ENCODE measurements around the gene CMTM5. TPM values are rescaled to one million over a fixed set of nuclear protein-coding genes. Genes with fewer than 3 reads are reported as not detected.

CMTM5 gene
- total RNA-seq, 2 donors from 2014 or later = 0.40 to 1.4 TPM

DNA sequence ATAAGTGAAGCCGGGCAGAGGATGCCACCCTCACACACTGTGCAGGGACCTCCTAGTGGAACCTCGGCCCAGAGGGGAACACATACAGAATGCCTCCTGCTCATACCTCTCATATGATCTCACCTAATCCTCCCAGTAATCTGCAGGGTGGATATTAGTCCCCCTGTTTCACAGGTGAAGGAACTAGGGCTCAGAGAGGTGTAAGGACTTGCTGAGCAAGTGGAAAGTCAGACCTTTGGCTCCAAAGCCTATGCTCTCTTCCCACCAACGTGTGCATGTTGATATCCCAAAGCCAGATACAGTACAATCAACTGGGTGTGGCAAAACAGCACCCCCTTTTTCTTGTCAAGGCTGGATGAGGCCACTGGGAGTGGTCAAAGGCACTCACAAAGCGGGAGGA, 27.1 kb downstream of the CMTM5 start:
- no peak for DNase-seq
- no peaks in the 10 kb centered on the region for H3K4me1 ChIP-seq (ENCODE audit: control insufficient read depth, insufficient read depth, low read length)
- Mint-ChIP-seq H3K4me3 (no peak overlapping the region), H3K36me3 (ENCODE audit: low read depth) (no peaks in the 10 kb centered on the region), H3K27ac (no peak overlapping the region), H3K4me1 (no peaks in the 10 kb centered on the region), H3K9me3 (no peaks in the 10 kb centered on the region), H3K27me3 (ENCODE audit: insufficient read depth) (peaks cover 52% of the 10 kb centered on the region)
- H3K9ac ChIP-seq (ENCODE audit: extremely low read depth, low read length, poor library complexity, severe bottlenecking) = no peak overlapping the region
- H3K4me3 ChIP-seq (ENCODE audit: low read length) = no peak overlapping the region
- 74 to 75% methylated on average over 1 to 4 of the region's 4 CpGs for WGBS, 2 experiments (ENCODE audit: insufficient coverage in 1 of 2, insufficient read length in 1 of 2)
- no peaks in the 10 kb centered on the region for H3K36me3 ChIP-seq (ENCODE audit: control insufficient read depth, insufficient read depth, low read length)
- peaks cover 8% of the 10 kb centered on the region for H3K27me3 ChIP-seq (ENCODE audit: control insufficient read depth, insufficient read depth, low read length, poor library complexity, severe bottlenecking)
- no peaks in the 10 kb centered on the region for H3K9me3 ChIP-seq (ENCODE audit: control insufficient read depth, low read length)
- no peak overlapping the region for H3K27ac ChIP-seq (ENCODE audit: low read depth, low read length)
- TF ChIP-seq, protein P1, sequence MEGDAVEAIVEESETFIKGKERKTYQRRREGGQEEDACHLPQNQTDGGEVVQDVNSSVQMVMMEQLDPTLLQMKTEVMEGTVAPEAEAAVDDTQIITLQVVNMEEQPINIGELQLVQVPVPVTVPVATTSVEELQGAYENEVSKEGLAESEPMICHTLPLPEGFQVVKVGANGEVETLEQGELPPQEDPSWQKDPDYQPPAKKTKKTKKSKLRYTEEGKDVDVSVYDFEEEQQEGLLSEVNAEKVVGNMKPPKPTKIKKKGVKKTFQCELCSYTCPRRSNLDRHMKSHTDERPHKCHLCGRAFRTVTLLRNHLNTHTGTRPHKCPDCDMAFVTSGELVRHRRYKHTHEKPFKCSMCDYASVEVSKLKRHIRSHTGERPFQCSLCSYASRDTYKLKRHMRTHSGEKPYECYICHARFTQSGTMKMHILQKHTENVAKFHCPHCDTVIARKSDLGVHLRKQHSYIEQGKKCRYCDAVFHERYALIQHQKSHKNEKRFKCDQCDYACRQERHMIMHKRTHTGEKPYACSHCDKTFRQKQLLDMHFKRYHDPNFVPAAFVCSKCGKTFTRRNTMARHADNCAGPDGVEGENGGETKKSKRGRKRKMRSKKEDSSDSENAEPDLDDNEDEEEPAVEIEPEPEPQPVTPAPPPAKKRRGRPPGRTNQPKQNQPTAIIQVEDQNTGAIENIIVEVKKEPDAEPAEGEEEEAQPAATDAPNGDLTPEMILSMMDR (conservative IDR thresholded peaks at IDR 0.05) = no peak

- Histone ChIP-seq H3K27me3 (ENCODE audit: control insufficient read depth, insufficient read depth, low read length, poor library complexity, severe bottlenecking) (peaks cover 8% of the 10 kb centered on the region), H3K36me3 (ENCODE audit: control insufficient read depth, insufficient read depth, low read length) (no peaks in the 10 kb centered on the region), H3K4me1 (ENCODE audit: control insufficient read depth, insufficient read depth, low read length) (no peaks in the 10 kb centered on the region), H3K9ac (ENCODE audit: extremely low read depth, low read length, poor library complexity, severe bottlenecking) (no peak overlapping the region), H3K4me3 (ENCODE audit: low read length) (no peak overlapping the region), H3K9me3 (ENCODE audit: control insufficient read depth, low read length) (no peaks in the 10 kb centered on the region), H3K27ac (ENCODE audit: low read depth, low read length) (no peak overlapping the region)
- DNase-seq = no peak
- Mint-ChIP-seq H3K4me3 (no peak overlapping the region), H3K36me3 (ENCODE audit: low read depth) (no peaks in the 10 kb centered on the region), H3K9me3 (no peaks in the 10 kb centered on the region), H3K27me3 (ENCODE audit: insufficient read depth) (peaks cover 52% of the 10 kb centered on the region), H3K4me1 (no peaks in the 10 kb centered on the region), H3K27ac (no peak overlapping the region)
- WGBS, 2 experiments (ENCODE audit: insufficient coverage in 1 of 2, insufficient read length in 1 of 2) = 92 to 93% methylated on average over 9 to 14 of the region's 14 CpGs
- TF ChIP-seq, protein P1 (conservative IDR thresholded peaks at IDR 0.05) = no peak
Measured at GRCh38 chr14:23404331-23404900, 27.6 kb downstream of the CMTM5 start.

GRCh38 chr14:23405096-23405495, 28.2 kb downstream of the CMTM5 start:
- no peaks in the 10 kb centered on the region for H3K9me3 ChIP-seq (ENCODE audit: control insufficient read depth, low read length)

More at GRCh38 chr14:23405096-23405495, 28.2 kb downstream of the CMTM5 start:
- TF ChIP-seq, protein P1 (conservative IDR thresholded peaks at IDR 0.05) = no peak
- no peak overlapping the region for H3K4me3 Mint-ChIP-seq
- H3K9me3 Mint-ChIP-seq = no peaks in the 10 kb centered on the region
- no peak overlapping the region for H3K27ac Mint-ChIP-seq
- H3K36me3 Mint-ChIP-seq (ENCODE audit: low read depth) = no peaks in the 10 kb centered on the region
- H3K4me1 ChIP-seq (ENCODE audit: control insufficient read depth, insufficient read depth, low read length) = no peaks in the 10 kb centered on the region
- no peak overlapping the region for H3K27ac ChIP-seq (ENCODE audit: low read depth, low read length)
- peaks cover 8% of the 10 kb centered on the region for H3K27me3 ChIP-seq (ENCODE audit: control insufficient read depth, insufficient read depth, low read length, poor library complexity, severe bottlenecking)
- no peaks in the 10 kb centered on the region for H3K36me3 ChIP-seq (ENCODE audit: control insufficient read depth, insufficient read depth, low read length)
- H3K27me3 Mint-ChIP-seq (ENCODE audit: insufficient read depth) = peaks cover 52% of the 10 kb centered on the region
- H3K4me3 ChIP-seq (ENCODE audit: low read length) = no peak overlapping the region
- no peaks in the 10 kb centered on the region for H3K4me1 Mint-ChIP-seq
- 91% methylated on average over 7 to 10 of the region's 10 CpGs for WGBS, 2 experiments (ENCODE audit: insufficient coverage in 1 of 2, insufficient read length in 1 of 2)
- DNase-seq = no peak
- no peak overlapping the region for H3K9ac ChIP-seq (ENCODE audit: extremely low read depth, low read length, poor library complexity, severe bottlenecking)
